Epithelial cell of proximal tubule (primary cell): ENCODE results near the gene TEX261. TPM values are rescaled to one million over a fixed set of nuclear protein-coding genes. Genes with fewer than 3 reads are reported as not detected.

Source experiments
- DNase-seq: peaks from one replicate; pipeline ENCODE4 v3.0.0-alpha.2; 2011; ENCODE audit warnings: low read depth
- H3K4me3 ChIP-seq: 2 replicates; pipeline ENCODE4 v1.5.1; 2011; ENCODE audit warnings: low read depth, mild to moderate bottlenecking, low read length
- total RNA-seq: library from RNA; depleted of rRNA; stranded (reverse); fragments of >200 nt; gene quantifications from 2 replicates; pipeline ENCODE4 v1.2.3, GENCODE V29; 2015
- TF ChIP-seq, protein P1 (sequence below): conservative IDR thresholded peaks from 2 replicates; pipeline ENCODE4 v1.5.1; 2012; ENCODE audit warnings: low read depth, mild to moderate bottlenecking, low read length

Gene TEX261
- total RNA-seq, 1 donor from 2014 or later, result 12.3 TPM

- DNase-seq, result no peak
- no peak overlapping the region for H3K4me3 ChIP-seq
- TF ChIP-seq, protein P1, sequence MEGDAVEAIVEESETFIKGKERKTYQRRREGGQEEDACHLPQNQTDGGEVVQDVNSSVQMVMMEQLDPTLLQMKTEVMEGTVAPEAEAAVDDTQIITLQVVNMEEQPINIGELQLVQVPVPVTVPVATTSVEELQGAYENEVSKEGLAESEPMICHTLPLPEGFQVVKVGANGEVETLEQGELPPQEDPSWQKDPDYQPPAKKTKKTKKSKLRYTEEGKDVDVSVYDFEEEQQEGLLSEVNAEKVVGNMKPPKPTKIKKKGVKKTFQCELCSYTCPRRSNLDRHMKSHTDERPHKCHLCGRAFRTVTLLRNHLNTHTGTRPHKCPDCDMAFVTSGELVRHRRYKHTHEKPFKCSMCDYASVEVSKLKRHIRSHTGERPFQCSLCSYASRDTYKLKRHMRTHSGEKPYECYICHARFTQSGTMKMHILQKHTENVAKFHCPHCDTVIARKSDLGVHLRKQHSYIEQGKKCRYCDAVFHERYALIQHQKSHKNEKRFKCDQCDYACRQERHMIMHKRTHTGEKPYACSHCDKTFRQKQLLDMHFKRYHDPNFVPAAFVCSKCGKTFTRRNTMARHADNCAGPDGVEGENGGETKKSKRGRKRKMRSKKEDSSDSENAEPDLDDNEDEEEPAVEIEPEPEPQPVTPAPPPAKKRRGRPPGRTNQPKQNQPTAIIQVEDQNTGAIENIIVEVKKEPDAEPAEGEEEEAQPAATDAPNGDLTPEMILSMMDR, result no peak
Measured at GRCh38 chr2:70960833-70961647, 33.6 kb downstream of the TEX261 start.

DNA sequence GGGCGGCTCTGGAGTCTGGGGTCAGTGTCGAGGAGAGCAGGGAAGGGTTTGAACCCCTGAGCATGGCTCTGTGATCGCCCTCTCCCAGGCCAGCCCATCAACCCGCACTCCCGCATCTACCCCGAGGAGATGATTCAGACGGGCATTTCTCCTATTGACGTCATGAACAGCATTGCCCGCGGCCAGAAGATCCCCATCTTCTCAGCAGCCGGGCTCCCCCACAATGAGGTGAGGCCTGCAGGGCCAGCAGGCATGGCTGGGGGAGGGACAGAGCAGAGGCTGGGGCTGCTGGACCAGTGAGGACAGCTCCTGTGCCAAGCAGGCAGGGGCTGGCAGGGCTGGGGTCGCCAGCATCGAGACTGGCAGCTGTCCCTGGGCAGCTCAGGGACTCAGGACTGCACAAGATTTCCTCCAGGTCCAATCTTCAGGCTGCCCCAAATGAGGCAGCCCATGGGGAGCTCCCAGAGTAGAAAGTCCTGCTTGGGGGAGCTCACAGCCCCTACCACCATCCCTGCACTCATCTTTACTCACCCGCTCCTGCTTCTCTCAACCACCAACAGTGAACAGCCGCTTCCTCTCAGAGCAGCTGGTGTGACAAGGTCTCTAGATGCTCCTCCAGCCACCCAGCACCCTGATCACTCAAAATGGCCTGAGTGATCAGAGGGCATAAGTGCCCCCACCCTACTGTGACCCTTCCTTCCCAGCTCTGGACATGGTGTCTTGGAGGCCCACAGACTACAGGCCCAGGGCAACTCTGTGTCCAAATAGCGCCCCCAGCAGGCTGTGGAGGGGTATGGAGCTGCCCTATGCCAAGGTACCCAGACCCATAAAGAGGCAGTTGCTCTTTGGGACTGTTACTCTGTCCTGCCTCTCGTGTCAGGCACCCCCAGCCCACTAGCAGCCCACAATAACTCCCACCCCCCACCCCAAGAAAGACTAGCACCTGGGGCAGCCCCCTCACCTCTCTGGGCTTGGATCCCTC, 34.5 kb downstream of the TEX261 start:
- no peak overlapping the region for H3K4me3 ChIP-seq
- no peak for DNase-seq
- TF ChIP-seq, protein P1, result peak; percentile 17

- no peak for DNase-seq
- H3K4me3 ChIP-seq, result no peak overlapping the region
- TF ChIP-seq, protein P1, result no peak
Measured at GRCh38 chr2:70959271-70959761, 35.4 kb downstream of the TEX261 start.

DNA sequence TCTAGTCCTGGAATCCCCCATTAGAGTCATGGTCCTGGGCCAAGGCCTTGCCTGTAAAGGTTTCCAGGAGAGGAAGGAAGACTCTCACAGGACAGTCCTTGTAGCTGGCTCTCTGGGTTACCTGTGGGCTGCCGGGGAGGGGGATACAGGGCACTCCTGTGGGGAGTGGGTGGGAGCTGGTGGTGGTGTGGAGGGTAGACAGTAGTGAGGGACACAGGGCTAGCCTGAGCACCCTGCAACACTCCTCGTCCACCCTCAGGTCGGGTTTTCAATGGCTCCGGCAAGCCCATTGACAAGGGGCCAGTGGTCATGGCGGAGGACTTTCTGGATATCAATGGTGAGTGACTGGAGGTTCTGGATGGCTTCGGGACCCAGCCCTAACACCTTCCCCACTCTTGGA, 35.9 kb downstream of the TEX261 start:
- TF ChIP-seq, protein P1, result no peak
- DNase-seq, result no peak
- no peak overlapping the region for H3K4me3 ChIP-seq

DNA sequence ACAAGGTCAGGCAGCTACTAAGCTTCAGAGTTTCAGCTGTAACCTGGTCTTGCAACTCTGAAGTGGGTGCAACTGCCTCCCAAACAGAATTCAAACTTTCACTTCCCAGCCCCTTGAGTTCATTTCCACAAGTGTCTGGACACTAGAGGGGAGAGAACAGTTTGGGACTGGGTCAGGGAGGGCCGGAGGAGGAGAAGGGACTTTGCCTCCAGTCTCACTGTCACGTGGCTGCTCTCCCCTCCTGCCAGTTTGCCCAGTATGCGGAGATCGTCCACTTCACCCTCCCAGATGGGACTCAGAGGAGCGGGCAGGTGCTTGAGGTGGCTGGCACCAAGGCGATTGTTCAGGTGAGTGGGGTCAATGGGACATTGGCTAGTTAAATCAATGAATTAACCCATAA, 36.9 kb downstream of the TEX261 start:
- DNase-seq, result no peak
- TF ChIP-seq, protein P1, result no peak
- H3K4me3 ChIP-seq, result no peak overlapping the region

DNA sequence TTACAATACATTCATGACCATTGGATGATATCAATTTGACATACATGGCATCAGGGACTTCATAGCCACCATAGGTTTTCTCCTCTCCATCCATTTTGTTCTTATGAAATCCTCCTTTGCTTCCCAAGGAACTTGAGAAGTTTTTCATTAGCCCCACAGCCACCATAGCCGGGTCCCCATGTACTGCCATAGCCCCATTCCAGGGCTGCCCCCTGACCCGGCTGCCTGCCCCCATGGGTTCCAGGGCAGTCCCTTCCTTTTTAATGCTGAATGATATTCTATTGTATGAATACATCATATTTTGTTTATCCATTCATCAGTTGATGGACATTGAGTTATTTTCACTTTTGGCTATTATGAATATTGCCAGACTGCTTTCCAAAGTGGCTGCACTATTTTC, 38.5 kb downstream of the TEX261 start:
- TF ChIP-seq, protein P1, result no peak
- H3K4me3 ChIP-seq, result no peak overlapping the region
- DNase-seq, result no peak
